K562 (cell line): ENCODE measurements around the gene TMEM184B. TPM values are rescaled to one million over a fixed set of nuclear protein-coding genes. Genes with fewer than 3 reads are reported as not detected.

Experiments used
- ATAC-seq: fragments of 200-7000 bp; cut with Tn5 transposase; 3 replicates; pipeline ENCODE4 v1.9.1; 2020; ENCODE audit warnings: moderate library complexity
- BruUV-seq: library from RNA; stranded (reverse); fragments of 400-500 nt; replicated peaks from 2 replicates; lab custom pipeline; 2021; lab: Mats Ljungman, UMichigan
- CTCF ChIA-PET: fragments of 300-600 bp; formaldehyde crosslinking; extraction: SDS; loops from one replicate; lab custom pipeline; 2021; ENCODE audit warnings: low intra/inter-chr PET ratio; lab: Yijun Ruan, JAX
- POLR2A ChIA-PET: fragments of 300-600, 350-650 bp; sonication (Branson Sonifier 250); formaldehyde crosslinking; extraction: SDS; loops from one replicate; lab custom pipeline; 2021; ENCODE audit warnings: antibody characterized with exemption, inconsistent platforms; lab: Yijun Ruan, JAX
- DNase-seq, 4 experiments: peaks; one replicate each; pipeline versions ENCODE4 v3.0.0 to v3.0.0-alpha.2; 2011 to 2018; ENCODE audit warnings: low spot score in 3 of 4, mixed read lengths in 3 of 4; ENCODE audit errors: extremely low read depth in 1 of 4
- FAIRE-seq: peaks from 2 replicates; lab custom pipeline; 2011; peaks lifted over from hg19 to GRCh38; lab: Jason Lieb, UNC
- H2AFZ ChIP-seq: 2 replicates; pipeline ENCODE4 v1.6.0; 2011; ENCODE audit warnings: low read depth, low read length, control low read depth, inconsistent platforms
- H3K27ac ChIP-seq: fragments of 200-600 bp; 3 replicates; pipeline ENCODE4 v1.8.0; 2011; ENCODE audit warnings: low read depth, mild to moderate bottlenecking, control low read depth, inconsistent platforms, low read length, moderate library complexity, mixed read lengths; ENCODE audit errors: extremely low read depth
- H3K27me3 ChIP-seq, 2 experiments: fragments of 300-600 bp in 1 of 2; 2 replicates in 1 of 2; 3 replicates in 1 of 2; pipeline versions ENCODE4 v1.6.0 to v1.8.0; 2011; ENCODE audit warnings: inconsistent platforms in 2 of 2, low read length in 2 of 2, mild to moderate bottlenecking in 1 of 2, mixed read lengths in 1 of 2, moderate library complexity in 1 of 2; ENCODE audit not compliant: control insufficient read depth in 2 of 2, insufficient read depth in 2 of 2
- H3K36me3 ChIP-seq: fragments of 300-600 bp; 3 replicates; pipeline ENCODE4 v1.8.0; 2011; ENCODE audit warnings: mild to moderate bottlenecking, low read length, inconsistent platforms; ENCODE audit not compliant: control insufficient read depth, insufficient read depth
- H3K4me1 ChIP-seq, 2 experiments: fragments of 200-600 bp in 1 of 2; replicated peaks in 1 of 2; 2 replicates in 1 of 2; 3 replicates in 1 of 2; pipeline versions ENCODE4 v1.5.1 to v1.8.0; 2011; ENCODE audit warnings: inconsistent platforms in 2 of 2, low read length in 2 of 2, mild to moderate bottlenecking in 1 of 2, mixed read lengths in 1 of 2, moderate library complexity in 1 of 2; ENCODE audit not compliant: control insufficient read depth in 2 of 2, insufficient read depth in 2 of 2
- H3K4me2 ChIP-seq: 2 replicates; pipeline ENCODE4 v1.6.1; 2011; ENCODE audit warnings: low read length, control low read depth, inconsistent platforms, mixed read lengths; ENCODE audit not compliant: insufficient read depth
- H3K4me3 ChIP-seq: fragments of 200-600 bp; sonication (generic), shearing (Covaris generic); 2 replicates; pipeline ENCODE4 v1.5.1; 2016; ENCODE audit warnings: control low read depth, inconsistent platforms
- H3K79me2 ChIP-seq: fragments of 200-600 bp; 3 replicates; pipeline ENCODE4 v1.8.0; 2011; ENCODE audit warnings: low read length, inconsistent platforms; ENCODE audit not compliant: control insufficient read depth, insufficient read depth
- H3K9ac ChIP-seq, 2 experiments: 2 replicates each; pipeline versions ENCODE4 v1.6.0 to v1.6.1; 2011; ENCODE audit warnings: low read depth in 2 of 2, low read length in 2 of 2, control low read depth in 1 of 2, inconsistent platforms in 1 of 2, mild to moderate bottlenecking in 1 of 2, mixed read lengths in 1 of 2; ENCODE audit not compliant: insufficient read depth in 1 of 2
- H3K9me1 ChIP-seq: one replicate; pipeline ENCODE4 v1.6.0; 2011; ENCODE audit warnings: inconsistent platforms, mild to moderate bottlenecking, low read length, moderate library complexity; ENCODE audit not compliant: control insufficient read depth, insufficient read depth
- H3K9me3 ChIP-seq: replicated peaks from 2 replicates; pipeline ENCODE4 v1.5.1; 2011; ENCODE audit warnings: low read depth, low read length, inconsistent platforms; ENCODE audit not compliant: control insufficient read depth, insufficient read depth
- H4K20me1 ChIP-seq: replicated peaks from 2 replicates; pipeline ENCODE4 v1.6.1; 2011; ENCODE audit warnings: low read length, inconsistent platforms, mixed read lengths; ENCODE audit not compliant: control insufficient read depth, insufficient read depth
- GTF2A2 ChIP-seq: IDR thresholded peaks from 2 replicates; pipeline ENCODE4 v1.6.1; 2016; ENCODE audit warnings: mild to moderate bottlenecking, missing genetic modification characterization, missing compliant biosample characterization
- IFI16 ChIP-seq: fragments of 250-450 bp; sonication (Bioruptor Pico); IDR thresholded peaks from 2 replicates; pipeline ENCODE4 v2.1.2; 2022; ENCODE audit warnings: mild to moderate bottlenecking, inconsistent platforms
- WGBS: fragments of 100-300 bp; shearing (Covaris generic); methylation state at CpG from one replicate; pipeline ENCODE4 v1.1.6; 2016; ENCODE audit warnings: low coverage, mixed read lengths; ENCODE audit not compliant: insufficient coverage; ENCODE audit errors: missing lambda C conversion rate; 5-methylcytosine and 5-hydroxymethylcytosine counted together
- in situ Hi-C: fragments of 300-500 bp; cut with MboI; formaldehyde crosslinking; loops from 4 replicates; pipeline ENCODE4 v1.15.0; 2018; ENCODE audit warnings: inconsistent platforms, mixed read lengths
- intact Hi-C: fragments of 100-400 bp; cut with micrococcal nuclease; formaldehyde crosslinking; loops from 2 replicates; pipeline ENCODE4 v1.14.2; 2022
- polyA plus RNA-seq, 8 experiments: library from polyadenylated mRNA; depleted of rRNA in 4 of 8; stranded (reverse) in 5 of 8; unstranded in 3 of 8; fragments of >200 nt; fragmentation: Nextera tagmentation in 2 of 8; fragmentation: Illumina TruSeq in 1 of 8; extraction: Ambion mirVana in 2 of 8; extraction: Trizol in 1 of 8; gene quantifications; 2 replicates each; pipeline versions ENCODE4 v1.2.1 to v1.2.3, GENCODE V29; 2011 to 2014; ENCODE audit warnings: inconsistent platforms in 1 of 8, missing spikeins in 1 of 8
- total RNA-seq, 7 experiments: library from RNA; depleted of rRNA in 6 of 7; stranded (reverse); fragments of >200 nt in 6 of 7; fragmentation: Illumina TruSeq in 2 of 7; extraction: Trizol in 2 of 7; gene quantifications; 2 replicates each; pipeline versions ENCODE4 v1.2.1 to v1.2.3, GENCODE V29; 2011 to 2021; ENCODE audit warnings: low replicate concordance in 1 of 7
- TF ChIP-seq, protein P1 (sequence below): fragments of 450-650 bp; IDR thresholded peaks from 2 replicates; pipeline ENCODE4 v1.6.1; 2018; ENCODE audit not compliant: partially characterized antibody

TMEM184B gene
- total and polyA plus RNA-seq, 9 of the 15 experiments (the other 6 are each of a cell fraction or from before 2014, with no cell fraction given) = 0.31 to 25.1 (median 6.2) TPM

DNA sequence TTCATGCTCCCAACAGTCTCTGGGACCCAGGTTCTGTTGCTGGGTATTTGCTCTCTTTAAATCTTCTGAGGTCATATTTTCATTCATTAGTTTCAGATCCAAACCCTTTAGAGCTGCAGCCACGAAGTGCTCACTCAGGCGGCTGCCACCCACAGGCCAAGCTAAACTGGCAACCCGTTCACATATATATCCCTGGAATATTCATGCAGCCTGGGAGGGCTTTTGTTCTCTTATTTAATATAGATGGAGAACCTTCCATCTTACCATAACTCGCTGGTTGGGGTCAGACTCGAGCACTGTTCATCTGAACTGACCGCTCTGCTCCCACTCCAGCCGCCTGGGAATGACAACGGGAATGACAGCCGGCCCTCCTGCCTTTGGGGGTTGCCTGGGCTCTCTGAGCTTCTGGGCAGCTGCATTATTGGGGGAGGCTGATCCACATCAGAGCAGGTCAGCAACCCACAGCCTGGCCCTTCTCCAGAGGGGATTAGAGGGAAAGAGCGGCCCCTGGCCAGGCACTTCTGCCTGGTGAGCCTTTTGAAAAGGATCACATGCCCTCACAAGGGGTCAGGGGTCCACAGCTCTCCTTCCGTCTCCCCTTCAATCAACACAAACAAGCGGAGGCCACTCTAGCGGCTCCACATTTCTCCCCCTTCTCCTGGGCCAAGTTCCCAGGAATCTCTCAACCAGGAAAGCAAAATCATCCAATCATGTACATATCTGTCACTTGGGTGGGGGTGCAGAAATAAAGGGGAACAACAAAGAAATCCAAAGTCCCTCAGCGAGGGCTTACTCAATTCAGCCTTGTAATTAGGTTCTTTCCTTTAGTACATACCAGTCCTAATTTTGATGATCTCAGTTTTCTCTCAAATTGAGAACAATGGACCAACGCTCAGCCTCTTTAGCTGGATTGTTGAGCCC, 11.8 kb downstream of the TMEM184B start:
- no peak for ATAC-seq
- POLR2A ChIA-PET = no interaction called here

GRCh38 chr22:38259370-38259769, 13.4 kb downstream of the TMEM184B start:
- 66% methylated on average over 8 of the region's 8 CpGs for WGBS
- Histone ChIP-seq H3K4me3 (no peak overlapping the region), H3K27me3 (no peaks in the 10 kb centered on the region), H3K4me2 (no peak overlapping the region; the same call in 1 of the 2 replicates), H2AFZ (no peak overlapping the region), H4K20me1 (no peaks in the 10 kb centered on the region), H3K9me1 (no peaks in the 10 kb centered on the region), H3K9me3 (no peaks in the 10 kb centered on the region), H3K4me1 (peaks cover 13 to 18% of the 10 kb centered on the region in 2 experiments; a peak in 4 of 5 replicates), H3K27ac (no peak overlapping the region), H3K36me3 (peaks cover 7% of the 10 kb centered on the region; the same call in 2 of the 3 replicates), H3K79me2 (peaks cover 33% of the 10 kb centered on the region), H3K9ac (no peak overlapping the region)
- ATAC-seq = no peak
- POLR2A ChIA-PET = interaction anchor here (1.0 kb wide), 1 partner anchor 8 kb away, joined by 3 read pairs; no protein-coding TSS in a partner anchor
- no peak for DNase-seq
- no TSS peak for BruUV-seq
- no peak for TF ChIP-seq GTF2A2 (tag)
- TF ChIP-seq, protein P1, sequence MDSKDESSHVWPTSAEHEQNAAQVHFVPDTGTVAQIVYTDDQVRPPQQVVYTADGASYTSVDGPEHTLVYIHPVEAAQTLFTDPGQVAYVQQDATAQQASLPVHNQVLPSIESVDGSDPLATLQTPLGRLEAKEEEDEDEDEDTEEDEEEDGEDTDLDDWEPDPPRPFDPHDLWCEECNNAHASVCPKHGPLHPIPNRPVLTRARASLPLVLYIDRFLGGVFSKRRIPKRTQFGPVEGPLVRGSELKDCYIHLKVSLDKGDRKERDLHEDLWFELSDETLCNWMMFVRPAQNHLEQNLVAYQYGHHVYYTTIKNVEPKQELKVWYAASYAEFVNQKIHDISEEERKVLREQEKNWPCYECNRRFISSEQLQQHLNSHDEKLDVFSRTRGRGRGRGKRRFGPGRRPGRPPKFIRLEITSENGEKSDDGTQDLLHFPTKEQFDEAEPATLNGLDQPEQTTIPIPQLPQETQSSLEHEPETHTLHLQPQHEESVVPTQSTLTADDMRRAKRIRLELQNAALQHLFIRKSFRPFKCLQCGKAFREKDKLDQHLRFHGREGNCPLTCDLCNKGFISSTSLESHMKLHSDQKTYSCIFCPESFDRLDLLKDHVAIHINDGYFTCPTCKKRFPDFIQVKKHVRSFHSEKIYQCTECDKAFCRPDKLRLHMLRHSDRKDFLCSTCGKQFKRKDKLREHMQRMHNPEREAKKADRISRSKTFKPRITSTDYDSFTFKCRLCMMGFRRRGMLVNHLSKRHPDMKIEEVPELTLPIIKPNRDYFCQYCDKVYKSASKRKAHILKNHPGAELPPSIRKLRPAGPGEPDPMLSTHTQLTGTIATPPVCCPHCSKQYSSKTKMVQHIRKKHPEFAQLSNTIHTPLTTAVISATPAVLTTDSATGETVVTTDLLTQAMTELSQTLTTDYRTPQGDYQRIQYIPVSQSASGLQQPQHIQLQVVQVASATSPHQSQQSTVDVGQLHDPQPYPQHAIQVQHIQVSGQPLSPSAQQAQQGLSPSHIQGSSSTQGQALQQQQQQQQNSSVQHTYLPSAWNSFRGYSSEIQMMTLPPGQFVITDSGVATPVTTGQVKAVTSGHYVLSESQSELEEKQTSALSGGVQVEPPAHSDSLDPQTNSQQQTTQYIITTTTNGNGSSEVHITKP = peak; percentile 40
- intact Hi-C loops = no loop called here
- FAIRE-seq = no peak
- CTCF ChIA-PET = no interaction called here
- in situ Hi-C loops = no loop called here

More for the DNA sequence above, 11.8 kb downstream of the TMEM184B start:
- no peak overlapping the region for H3K4me2 ChIP-seq
- intact Hi-C loops = loop anchor here (10.0 kb wide), 1 partner anchor 94 kb away; no protein-coding TSS in a partner anchor
- no peak overlapping the region for H3K4me3 ChIP-seq
- BruUV-seq = no TSS peak
- DNase-seq = no peak
- H3K36me3 ChIP-seq = peaks cover 16% of the 10 kb centered on the region; the same call in 2 of the 3 replicates
- in situ Hi-C loops = no loop called here
- peak overlapping the region in 1 of 2 experiments; percentile 64; a peak in 2 of 4 replicates for H3K9ac ChIP-seq
- no peaks in the 10 kb centered on the region for H4K20me1 ChIP-seq
- CTCF ChIA-PET = no interaction called here
- H3K27me3 ChIP-seq = no peaks in the 10 kb centered on the region
- H3K9me1 ChIP-seq = no peaks in the 10 kb centered on the region
- H2AFZ ChIP-seq = no peak overlapping the region
- WGBS = 79% methylated on average over 15 of the region's 15 CpGs
- H3K79me2 ChIP-seq = peaks cover 44% of the 10 kb centered on the region
- no peak for FAIRE-seq
- H3K4me1 ChIP-seq = peaks cover 18 to 24% of the 10 kb centered on the region in 2 experiments
- no peaks in the 10 kb centered on the region for H3K9me3 ChIP-seq
- TF ChIP-seq IFI16 (CRISPR knock-in tag) = no peak
- no peak overlapping the region for H3K27ac ChIP-seq
